Measurements from ENCODE around the gene ANKIB1.

GRCh38 chr7:92447345-92448204 lies 201.8 kb downstream of the ANKIB1 start, which contains the start of gene GATAD1:
- TF ChIP-seq POLR2A (IDR thresholded peaks at IDR 0.05) (peak; percentile 79), CTCF (IDR thresholded peaks at IDR 0.05) (peak; percentile 88 to 97 (median 89))
